H1 (cell line): ENCODE results near the gene EXOSC7. TPM values are rescaled to one million over a fixed set of nuclear protein-coding genes. Genes with fewer than 3 reads are reported as not detected.
A peak's percentile ranks its signal among the peaks of the same experiment; 100 is the strongest.
"Not testable (repeated sequence)": the region's sequence is repeated elsewhere in the genome, so short reads cannot be mapped to it uniquely, and the experiment has no call there.

Experiments
- CTCF ChIA-PET: fragments of 300-600 bp; sonication (Branson Sonifier 250); formaldehyde crosslinking; loops from one replicate; lab custom pipeline; 2021; ENCODE audit not compliant: partially characterized antibody; lab: Charles Lee
- POLR2A ChIA-PET: fragments of 300-600 bp; sonication (Branson Sonifier 250); formaldehyde crosslinking; loops from one replicate; lab custom pipeline; 2021; ENCODE audit warnings: inconsistent platforms; ENCODE audit not compliant: partially characterized antibody; lab: Charles Lee
- DNase-seq, 2 experiments: peaks; one replicate each; pipeline versions ENCODE4 v3.0.0 to v3.0.0-alpha.2; 2010 to 2022; ENCODE audit warnings: low spot score in 2 of 2, low read depth in 1 of 2, mixed read lengths in 1 of 2
- FAIRE-seq: peaks from 2 replicates; lab custom pipeline; 2011; peaks lifted over from hg19 to GRCh38; lab: Jason Lieb, UNC
- H2AFZ ChIP-seq: 2 replicates; pipeline ENCODE4 v1.8.1; 2012; ENCODE audit warnings: low read length, inconsistent platforms
- H2AK5ac ChIP-seq: 2 replicates; pipeline ENCODE4 v1.6.1; 2013; ENCODE audit warnings: low read depth, low read length
- H2BK120ac ChIP-seq: replicated peaks from 2 replicates; pipeline ENCODE3; 2013; ENCODE audit warnings: low read depth, low read length, inconsistent platforms
- H2BK12ac ChIP-seq: 2 replicates; pipeline ENCODE4 v1.6.1; 2013; ENCODE audit warnings: low read depth, low read length
- H2BK15ac ChIP-seq: 2 replicates; pipeline ENCODE4 v1.6.1; 2013; ENCODE audit warnings: low read length
- H2BK20ac ChIP-seq: 2 replicates; pipeline ENCODE4 v1.6.1; 2013; ENCODE audit warnings: low read length
- H2BK5ac ChIP-seq: 2 replicates; pipeline ENCODE4 v1.6.1; 2013; ENCODE audit warnings: low read depth, low read length
- H3K14ac ChIP-seq: 2 replicates; pipeline ENCODE4 v1.6.1; 2013; ENCODE audit warnings: inconsistent platforms; ENCODE audit not compliant: insufficient read length
- H3K18ac ChIP-seq: 2 replicates; pipeline ENCODE4 v1.6.1; 2013; ENCODE audit warnings: low read length; ENCODE audit errors: extremely low read depth
- H3K23ac ChIP-seq: 2 replicates; pipeline ENCODE4 v1.6.1; 2013; ENCODE audit warnings: inconsistent platforms; ENCODE audit not compliant: insufficient read length
- H3K23me2 ChIP-seq: 2 replicates; pipeline ENCODE4 v1.6.1; 2013; ENCODE audit warnings: low read depth, low read length
- H3K27ac ChIP-seq: 2 replicates; pipeline ENCODE4 v1.6.1; 2011; ENCODE audit warnings: low read depth, low read length, inconsistent platforms
- H3K27me3 ChIP-seq, 4 experiments: replicated peaks in 1 of 4; 1 replicate in 1 of 4; 2 replicates in 3 of 4; pipeline versions ENCODE4 v1.6.1 to v1.8.1; 2011 to 2013; ENCODE audit warnings: low read length in 3 of 4, mild to moderate bottlenecking in 3 of 4, inconsistent platforms in 2 of 4, mixed read lengths in 2 of 4, moderate library complexity in 1 of 4; ENCODE audit not compliant: control insufficient read depth in 3 of 4, insufficient read depth in 3 of 4; ENCODE audit errors: extremely low read depth in 1 of 4
- H3K36me3 ChIP-seq, 4 experiments: 2 replicates each; pipeline versions ENCODE4 v1.6.1 to v1.8.1; 2011 to 2013; ENCODE audit warnings: mild to moderate bottlenecking in 4 of 4, low read length in 3 of 4, moderate library complexity in 2 of 4, control low read depth in 1 of 4, inconsistent platforms in 1 of 4; ENCODE audit not compliant: insufficient read depth in 4 of 4, control insufficient read depth in 2 of 4
- H3K4ac ChIP-seq: replicated peaks from 2 replicates; pipeline ENCODE3; 2013; ENCODE audit warnings: low read length, low read depth, mixed read lengths, inconsistent platforms; ENCODE audit not compliant: insufficient read length
- H3K4me1 ChIP-seq, 4 experiments: replicated peaks in 1 of 4; 1 replicate in 1 of 4; 2 replicates in 3 of 4; pipeline versions ENCODE4 v1.6.1 to v1.8.1; 2011 to 2013; ENCODE audit warnings: low read length in 3 of 4, inconsistent platforms in 2 of 4, mixed read lengths in 1 of 4; ENCODE audit not compliant: insufficient read depth in 4 of 4, control insufficient read depth in 3 of 4
- H3K4me2 ChIP-seq, 2 experiments: 2 replicates each; pipeline versions ENCODE4 v1.6.1 to v1.8.1; 2011 to 2013; ENCODE audit warnings: low read depth in 2 of 2, low read length in 2 of 2, control low read depth in 1 of 2, inconsistent platforms in 1 of 2, mild to moderate bottlenecking in 1 of 2; ENCODE audit not compliant: insufficient read depth in 1 of 2
- H3K4me3 ChIP-seq, 4 experiments: fragments of 200-600, 300-600 bp in 1 of 4; sonication (generic), shearing (Covaris generic), sonication (Bioruptor Twin) in 1 of 4; 2 replicates each; pipeline versions ENCODE4 v1.5.1 to v1.8.1; 2011 to 2016; ENCODE audit warnings: low read length in 4 of 4, low read depth in 3 of 4, control low read depth in 2 of 4, inconsistent platforms in 2 of 4, mild to moderate bottlenecking in 2 of 4, mixed read lengths in 1 of 4, moderate library complexity in 1 of 4; ENCODE audit not compliant: insufficient read depth in 2 of 4; ENCODE audit errors: extremely low read depth in 1 of 4
- H3K56ac ChIP-seq: replicated peaks from 2 replicates; pipeline ENCODE3; 2013; ENCODE audit warnings: low read depth, mild to moderate bottlenecking, mixed read lengths, low read length, inconsistent platforms; ENCODE audit not compliant: insufficient read length
- H3K79me1 ChIP-seq: 2 replicates; pipeline ENCODE4 v1.6.1; 2013; ENCODE audit warnings: low read depth, low read length, control low read depth
- H3K79me2 ChIP-seq, 2 experiments: 2 replicates each; pipeline versions ENCODE4 v1.6.1 to v1.8.1; 2012 to 2013; ENCODE audit warnings: low read length in 2 of 2, mild to moderate bottlenecking in 2 of 2, inconsistent platforms in 1 of 2; ENCODE audit not compliant: insufficient read depth in 2 of 2, control insufficient read depth in 1 of 2
- H3K9ac ChIP-seq, 4 experiments: replicated peaks in 1 of 4; 1 replicate in 1 of 4; 2 replicates in 3 of 4; pipeline versions ENCODE4 v1.6.1 to v1.8.1; 2011 to 2013; ENCODE audit warnings: low read depth in 3 of 4, low read length in 3 of 4, control low read depth in 2 of 4, mild to moderate bottlenecking in 2 of 4, moderate library complexity in 2 of 4, inconsistent platforms in 1 of 4; ENCODE audit errors: extremely low read depth in 1 of 4
- H3K9me3 ChIP-seq, 2 experiments: 2 replicates each; pipeline versions ENCODE4 v1.6.1 to v1.8.1; 2012 to 2013; ENCODE audit warnings: mild to moderate bottlenecking in 2 of 2, moderate library complexity in 2 of 2, control low read depth in 1 of 2, inconsistent platforms in 1 of 2, low read depth in 1 of 2, low read length in 1 of 2, mixed read lengths in 1 of 2; ENCODE audit not compliant: insufficient read depth in 2 of 2
- H4K20me1 ChIP-seq, 2 experiments: replicated peaks in 1 of 2; 2 replicates each; pipeline versions ENCODE3 to v1.8.1; 2011 to 2013; ENCODE audit warnings: inconsistent platforms in 2 of 2, low read length in 2 of 2, mild to moderate bottlenecking in 1 of 2; ENCODE audit not compliant: insufficient read depth in 2 of 2, control insufficient read depth in 1 of 2
- H4K5ac ChIP-seq: 2 replicates; pipeline ENCODE4 v1.6.1; 2013; ENCODE audit warnings: low read length, low read depth, mixed read lengths, inconsistent platforms; ENCODE audit not compliant: insufficient read length
- H4K8ac ChIP-seq: 2 replicates; pipeline ENCODE4 v1.8.0; 2013; ENCODE audit warnings: mild to moderate bottlenecking, moderate library complexity, low read length, inconsistent platforms; ENCODE audit not compliant: insufficient read depth; ENCODE audit errors: extremely low read depth
- H4K91ac ChIP-seq: replicated peaks from 2 replicates; pipeline ENCODE3; 2013; ENCODE audit warnings: low read length, mixed read lengths, inconsistent platforms; ENCODE audit not compliant: insufficient read length
- KDM1A ChIP-seq: fragments of 200-600, 300-600 bp; sonication (generic); IDR thresholded peaks from 2 replicates; pipeline ENCODE4 v1.7.1; 2016; ENCODE audit warnings: mild to moderate bottlenecking, low read length, borderline replicate concordance
- WGBS, 2 experiments: shearing (Covaris generic) in 1 of 2; methylation state at CpG; one replicate each; pipeline versions ENCODE4 v1.1.6 to v1.1.7; 2013 to 2015; ENCODE audit warnings: low lambda C conversion rate in 2 of 2, mixed read lengths in 2 of 2, inconsistent platforms in 1 of 2, low coverage in 1 of 2, missing lambda C conversion rate in 1 of 2; ENCODE audit not compliant: insufficient replicate concordance in 2 of 2, insufficient coverage in 1 of 2, insufficient read length in 1 of 2; ENCODE audit errors: extremely low coverage in 1 of 2, missing lambda C conversion rate in 1 of 2; 5-methylcytosine and 5-hydroxymethylcytosine counted together
- polyA plus RNA-seq, 7 experiments: library from polyadenylated mRNA; depleted of rRNA in 3 of 7; stranded (reverse) in 5 of 7; unstranded in 2 of 7; fragments of >200 nt in 5 of 7; fragments of 200-250 nt in 2 of 7; gene quantifications; 1 replicate in 5 of 7; 2 replicates in 1 of 7; 4 replicates in 1 of 7; pipeline versions ENCODE4 v1.2.1 to v1.2.3, GENCODE V29; 2011 to 2013; ENCODE audit warnings: missing spikeins in 2 of 7, mixed read lengths in 2 of 7
- total RNA-seq: library from RNA; stranded (reverse); fragmentation: NEBNext Ultra II Directional; extraction: Animal tissue kit (Norgen Biotek cat#: 25700); gene quantifications from 2 replicates; pipeline ENCODE4 v1.2.1, GENCODE V29; 2021

Gene EXOSC7
- total and polyA plus RNA-seq, 2 of the 8 experiments (the other 6 are each of a cell fraction or from before 2014, with no cell fraction given), result 92.7 to 94.5 TPM

DNA sequence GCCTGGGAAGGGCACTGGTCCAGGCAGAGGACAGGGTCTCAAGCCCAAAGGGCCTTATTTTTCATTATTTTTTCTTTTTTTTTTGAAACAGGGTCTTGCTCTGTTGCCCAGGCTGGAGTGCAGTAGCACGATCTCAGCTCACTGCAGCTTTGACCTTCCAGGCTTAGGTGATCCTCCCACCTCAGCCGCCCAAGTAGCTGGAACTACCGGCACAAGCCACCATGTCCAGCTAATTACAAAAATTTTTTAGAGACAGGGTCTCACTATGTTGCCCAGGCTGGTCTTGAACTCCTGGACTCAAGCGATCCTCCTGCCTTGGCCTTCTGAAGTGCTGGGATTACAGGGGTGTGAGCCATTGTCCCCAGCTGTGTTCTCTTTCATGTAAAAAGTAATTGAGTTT, 26.3 kb upstream of the EXOSC7 start:
- Histone ChIP-seq H3K79me1 (peaks cover 12% of the 10 kb centered on the region), H4K20me1 (peaks cover 0 to 11% of the 10 kb centered on the region in 2 experiments), H3K79me2 (peaks cover 4 to 16% of the 10 kb centered on the region in 2 experiments; a peak in 2 of 4 replicates)
- FAIRE-seq, H2BK5ac ChIP-seq, H2BK12ac ChIP-seq, H3K14ac ChIP-seq, H3K4me3 ChIP-seq, H3K23ac ChIP-seq, H3K23me2 ChIP-seq, H3K4me1 ChIP-seq, H2BK15ac ChIP-seq, H3K56ac ChIP-seq, H2BK120ac ChIP-seq, H3K27me3 ChIP-seq, DNase-seq, H2BK20ac ChIP-seq, H3K9ac ChIP-seq, H4K5ac ChIP-seq, H3K9me3 ChIP-seq, H4K91ac ChIP-seq, H2AK5ac ChIP-seq, H3K27ac ChIP-seq, H3K4me2 ChIP-seq, H3K4ac ChIP-seq, H3K36me3 ChIP-seq, H3K18ac ChIP-seq, H2AFZ ChIP-seq, H4K8ac ChIP-seq: not testable (repeated sequence)
- ChIA-PET POLR2A (interaction anchor here (1.1 kb wide), 1 partner anchor 13 kb away, joined by 3 read pairs; no protein-coding TSS in a partner anchor), CTCF (interaction anchor here (0.6 to 1.1 kb wide), 3 partner anchors 13 to 83 kb away, joined by 3 to 4 read pairs (median 3); no protein-coding TSS in a partner anchor)
- TF ChIP-seq KDM1A, result peak; percentile 55; the same call in 1 of the 2 replicates
- 95% methylated on average over 4 of the region's 4 CpGs; no CpG with 5 or more reads in 1 of the 2 experiments for WGBS, 2 experiments
